H1 (cell line): ENCODE data around the gene OSM. TPM values are rescaled to one million over a fixed set of nuclear protein-coding genes. Genes with fewer than 3 reads are reported as not detected.

Experiments
- GABPA ChIP-seq: IDR thresholded peaks from 2 replicates; pipeline ENCODE4 v1.6.1; 2011; ENCODE audit warnings: mild to moderate bottlenecking, low read length, moderate library complexity, borderline replicate concordance; ENCODE audit not compliant: insufficient read depth
- HDAC2 ChIP-seq, 2 experiments: fragments of 300-600 bp in 1 of 2; sonication (generic) in 1 of 2; IDR thresholded peaks; 2 replicates each; pipeline ENCODE4 v1.6.1; 2011 to 2012; ENCODE audit warnings: low read depth in 2 of 2, low read length in 2 of 2, mild to moderate bottlenecking in 2 of 2, moderate library complexity in 2 of 2, borderline replicate concordance in 1 of 2, inconsistent platforms in 1 of 2
- JUN ChIP-seq: IDR thresholded peaks from 2 replicates; pipeline ENCODE4 v1.6.1; 2011; ENCODE audit warnings: low read depth, mild to moderate bottlenecking, improper control_type of control experiment, low read length
- JUND ChIP-seq: IDR thresholded peaks from 2 replicates; pipeline ENCODE4 v1.6.1; 2011; ENCODE audit warnings: mild to moderate bottlenecking, improper control_type of control experiment, low read length
- PHF8 ChIP-seq: fragments of 200-600 bp; sonication (generic); conservative IDR thresholded peaks from 2 replicates; pipeline ENCODE4 v1.7.1; 2012; ENCODE audit warnings: low read depth, mild to moderate bottlenecking, inconsistent platforms, low read length, moderate library complexity
- RAD21 ChIP-seq, 2 experiments: IDR thresholded peaks in 1 of 2; conservative IDR thresholded peaks in 1 of 2; 2 replicates each; pipeline ENCODE4 v1.6.1; 2011; ENCODE audit warnings: low read depth in 2 of 2, low read length in 2 of 2, improper control_type of control experiment in 1 of 2, inconsistent platforms in 1 of 2, mild to moderate bottlenecking in 1 of 2, moderate library complexity in 1 of 2
- RFX5 ChIP-seq: IDR thresholded peaks from 2 replicates; pipeline ENCODE4 v1.6.1; 2011; ENCODE audit warnings: low read depth, low read length, improper control_type of control experiment, borderline replicate concordance
- SAP30 ChIP-seq: fragments of 300-600 bp; sonication (generic); IDR thresholded peaks from 2 replicates; pipeline ENCODE4 v1.7.1; 2012; ENCODE audit warnings: low read length, moderate library complexity, mild to moderate bottlenecking, inconsistent platforms; ENCODE audit not compliant: insufficient read depth, insufficient replicate concordance
- polyA plus RNA-seq, 7 experiments: library from polyadenylated mRNA; depleted of rRNA in 3 of 7; stranded (reverse) in 5 of 7; unstranded in 2 of 7; fragments of >200 nt in 5 of 7; fragments of 200-250 nt in 2 of 7; gene quantifications; 1 replicate in 5 of 7; 2 replicates in 1 of 7; 4 replicates in 1 of 7; pipeline versions ENCODE4 v1.2.1 to v1.2.3, GENCODE V29; 2011 to 2013; ENCODE audit warnings: missing spikeins in 2 of 7, mixed read lengths in 2 of 7
- total RNA-seq: library from RNA; stranded (reverse); fragmentation: NEBNext Ultra II Directional; extraction: Animal tissue kit (Norgen Biotek cat#: 25700); gene quantifications from 2 replicates; pipeline ENCODE4 v1.2.1, GENCODE V29; 2021

Gene OSM
- total and polyA plus RNA-seq, 2 of the 8 experiments (the other 6 are each of a cell fraction or from before 2014, with no cell fraction given): not detected

DNA sequence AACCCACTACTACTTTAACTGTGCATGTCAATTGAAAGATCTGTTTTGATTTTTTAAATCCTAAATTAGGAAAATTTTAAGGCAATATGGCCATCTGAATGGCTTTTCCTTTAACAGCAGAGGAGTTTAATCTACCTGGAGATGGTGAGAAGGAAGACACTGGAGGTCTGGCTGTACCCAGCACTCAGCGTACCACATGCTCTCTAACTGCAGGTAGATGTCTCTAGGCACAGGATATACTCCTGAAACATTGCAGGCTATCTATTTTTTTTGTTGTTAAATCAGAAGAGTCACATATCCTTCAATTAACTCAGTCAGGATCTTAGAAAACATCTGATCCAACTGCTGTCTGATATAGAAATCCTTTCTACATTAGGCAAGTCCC lies 40.0 kb upstream of the OSM start (continued):
- TF ChIP-seq RFX5: no peak
- no peak for TF ChIP-seq HDAC2 (IDR thresholded peaks at IDR 0.05; ENCODE audit: borderline replicate concordance in 1 of 2, low read depth in 2 of 2, low read length in 2 of 2)
- TF ChIP-seq JUND: no peak
- no peak for TF ChIP-seq PHF8
- no peak for TF ChIP-seq JUN
- no peak for TF ChIP-seq GABPA
- no peak for TF ChIP-seq RAD21 (IDR thresholded peaks at IDR 0.05 in 1 of 2, conservative IDR thresholded peaks at IDR 0.05 in 1 of 2; ENCODE audit: low read depth in 2 of 2, low read length in 2 of 2)
- TF ChIP-seq SAP30: no peak
